ENCODE results near the gene TMEM52.

DNA sequence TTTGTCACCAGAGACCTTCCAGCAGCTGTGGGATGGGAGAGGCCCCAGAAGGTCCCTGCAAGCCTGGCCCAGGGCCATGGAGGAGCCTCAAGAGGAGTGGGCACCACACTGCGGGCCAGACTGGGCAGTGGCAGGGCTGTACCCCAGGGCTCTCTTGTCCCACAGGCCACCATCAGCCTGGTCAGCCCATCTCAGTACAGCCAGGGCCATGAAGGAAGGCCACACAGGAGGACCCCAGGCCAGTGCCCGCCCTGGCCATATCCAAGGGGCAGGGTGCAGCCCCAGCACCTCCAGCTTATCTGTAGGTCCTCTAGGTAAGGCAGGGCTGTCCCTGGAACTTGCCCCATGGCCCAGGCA, 25.1 kb downstream of the TMEM52 start:
- TF ChIP-seq, protein P1, sequence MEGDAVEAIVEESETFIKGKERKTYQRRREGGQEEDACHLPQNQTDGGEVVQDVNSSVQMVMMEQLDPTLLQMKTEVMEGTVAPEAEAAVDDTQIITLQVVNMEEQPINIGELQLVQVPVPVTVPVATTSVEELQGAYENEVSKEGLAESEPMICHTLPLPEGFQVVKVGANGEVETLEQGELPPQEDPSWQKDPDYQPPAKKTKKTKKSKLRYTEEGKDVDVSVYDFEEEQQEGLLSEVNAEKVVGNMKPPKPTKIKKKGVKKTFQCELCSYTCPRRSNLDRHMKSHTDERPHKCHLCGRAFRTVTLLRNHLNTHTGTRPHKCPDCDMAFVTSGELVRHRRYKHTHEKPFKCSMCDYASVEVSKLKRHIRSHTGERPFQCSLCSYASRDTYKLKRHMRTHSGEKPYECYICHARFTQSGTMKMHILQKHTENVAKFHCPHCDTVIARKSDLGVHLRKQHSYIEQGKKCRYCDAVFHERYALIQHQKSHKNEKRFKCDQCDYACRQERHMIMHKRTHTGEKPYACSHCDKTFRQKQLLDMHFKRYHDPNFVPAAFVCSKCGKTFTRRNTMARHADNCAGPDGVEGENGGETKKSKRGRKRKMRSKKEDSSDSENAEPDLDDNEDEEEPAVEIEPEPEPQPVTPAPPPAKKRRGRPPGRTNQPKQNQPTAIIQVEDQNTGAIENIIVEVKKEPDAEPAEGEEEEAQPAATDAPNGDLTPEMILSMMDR (IDR thresholded peaks at IDR 0.05 in 8 of 11, conservative IDR thresholded peaks at IDR 0.05 in 3 of 11), result no peak
- TF ChIP-seq POLR2A (IDR thresholded peaks at IDR 0.05), result no peak

All from spleen (tissue), 7 donors.